PC-3 (cell line): ENCODE data around the gene MAPK9.

Source experiments
- EZH2 ChIP-seq: fragments of 300-600 bp; sonication (generic); IDR thresholded peaks from one replicate; pipeline ENCODE4 v1.6.1; 2017; ENCODE audit warnings: antibody characterized with exemption, mild to moderate bottlenecking, low read length; ENCODE audit not compliant: unreplicated experiment
- TF ChIP-seq, protein P1 (sequence below): fragments of 300-600 bp; sonication (generic); conservative IDR thresholded peaks from 2 replicates; pipeline ENCODE4 v1.5.1; 2017; ENCODE audit warnings: antibody characterized with exemption, low read depth, mild to moderate bottlenecking, low read length

- TF ChIP-seq, protein P1, sequence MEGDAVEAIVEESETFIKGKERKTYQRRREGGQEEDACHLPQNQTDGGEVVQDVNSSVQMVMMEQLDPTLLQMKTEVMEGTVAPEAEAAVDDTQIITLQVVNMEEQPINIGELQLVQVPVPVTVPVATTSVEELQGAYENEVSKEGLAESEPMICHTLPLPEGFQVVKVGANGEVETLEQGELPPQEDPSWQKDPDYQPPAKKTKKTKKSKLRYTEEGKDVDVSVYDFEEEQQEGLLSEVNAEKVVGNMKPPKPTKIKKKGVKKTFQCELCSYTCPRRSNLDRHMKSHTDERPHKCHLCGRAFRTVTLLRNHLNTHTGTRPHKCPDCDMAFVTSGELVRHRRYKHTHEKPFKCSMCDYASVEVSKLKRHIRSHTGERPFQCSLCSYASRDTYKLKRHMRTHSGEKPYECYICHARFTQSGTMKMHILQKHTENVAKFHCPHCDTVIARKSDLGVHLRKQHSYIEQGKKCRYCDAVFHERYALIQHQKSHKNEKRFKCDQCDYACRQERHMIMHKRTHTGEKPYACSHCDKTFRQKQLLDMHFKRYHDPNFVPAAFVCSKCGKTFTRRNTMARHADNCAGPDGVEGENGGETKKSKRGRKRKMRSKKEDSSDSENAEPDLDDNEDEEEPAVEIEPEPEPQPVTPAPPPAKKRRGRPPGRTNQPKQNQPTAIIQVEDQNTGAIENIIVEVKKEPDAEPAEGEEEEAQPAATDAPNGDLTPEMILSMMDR: no peak
- no peak for TF ChIP-seq EZH2
Observed at GRCh38 chr5:180251141-180251540, 40.7 kb downstream of the MAPK9 start.
